Measurements from ENCODE around the gene JAK1.

DNA sequence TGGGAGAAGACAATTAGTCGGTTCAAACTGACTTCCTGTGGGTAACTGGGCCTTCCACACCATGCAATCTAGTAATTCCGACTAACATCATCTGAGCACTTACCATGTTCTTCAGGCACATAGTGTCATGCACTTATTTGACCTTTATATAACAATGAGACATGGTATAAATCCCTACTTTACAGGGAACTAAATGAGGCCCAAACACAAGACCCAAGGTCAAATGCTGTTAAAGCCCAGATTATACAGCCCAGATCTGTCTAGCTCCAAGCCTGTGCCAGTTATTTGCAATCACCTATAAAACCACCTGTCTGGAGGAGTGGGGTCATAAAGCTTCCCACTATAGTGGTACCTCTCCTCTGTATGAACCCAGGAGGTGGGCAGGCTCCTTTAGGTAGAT lies 40.8 kb downstream of the JAK1 start:
- TF ChIP-seq POLR2A (IDR thresholded peaks at IDR 0.05) (no peak), POLR2AphosphoS5 (IDR thresholded peaks at IDR 0.05) (no peak)
- TF ChIP-seq, protein P1, sequence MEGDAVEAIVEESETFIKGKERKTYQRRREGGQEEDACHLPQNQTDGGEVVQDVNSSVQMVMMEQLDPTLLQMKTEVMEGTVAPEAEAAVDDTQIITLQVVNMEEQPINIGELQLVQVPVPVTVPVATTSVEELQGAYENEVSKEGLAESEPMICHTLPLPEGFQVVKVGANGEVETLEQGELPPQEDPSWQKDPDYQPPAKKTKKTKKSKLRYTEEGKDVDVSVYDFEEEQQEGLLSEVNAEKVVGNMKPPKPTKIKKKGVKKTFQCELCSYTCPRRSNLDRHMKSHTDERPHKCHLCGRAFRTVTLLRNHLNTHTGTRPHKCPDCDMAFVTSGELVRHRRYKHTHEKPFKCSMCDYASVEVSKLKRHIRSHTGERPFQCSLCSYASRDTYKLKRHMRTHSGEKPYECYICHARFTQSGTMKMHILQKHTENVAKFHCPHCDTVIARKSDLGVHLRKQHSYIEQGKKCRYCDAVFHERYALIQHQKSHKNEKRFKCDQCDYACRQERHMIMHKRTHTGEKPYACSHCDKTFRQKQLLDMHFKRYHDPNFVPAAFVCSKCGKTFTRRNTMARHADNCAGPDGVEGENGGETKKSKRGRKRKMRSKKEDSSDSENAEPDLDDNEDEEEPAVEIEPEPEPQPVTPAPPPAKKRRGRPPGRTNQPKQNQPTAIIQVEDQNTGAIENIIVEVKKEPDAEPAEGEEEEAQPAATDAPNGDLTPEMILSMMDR (IDR thresholded peaks at IDR 0.05), result no peak

Measured in breast epithelium (tissue), 3 donors.